ENCODE measurements around the gene XPC.

DNA sequence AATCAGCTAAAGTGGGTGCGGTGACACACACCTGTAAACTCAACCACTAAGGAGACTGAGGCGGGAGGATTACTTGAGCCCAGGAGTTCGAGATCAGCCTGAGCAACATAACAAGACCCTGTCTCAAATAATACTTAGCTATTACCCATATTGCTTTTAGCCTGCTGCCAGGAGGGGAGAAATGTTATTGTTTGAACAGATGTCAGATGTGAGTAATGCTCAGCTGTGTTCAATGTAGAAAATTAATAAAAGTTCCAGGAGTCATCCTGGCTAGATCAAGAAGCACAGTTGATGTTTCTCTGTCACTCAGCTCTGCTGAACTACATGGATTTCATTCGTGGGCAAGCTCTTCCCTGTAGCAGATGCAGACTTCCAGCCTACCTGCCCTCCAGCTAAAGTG lies 22.4 kb upstream of the XPC start:
- TF ChIP-seq, protein P1, sequence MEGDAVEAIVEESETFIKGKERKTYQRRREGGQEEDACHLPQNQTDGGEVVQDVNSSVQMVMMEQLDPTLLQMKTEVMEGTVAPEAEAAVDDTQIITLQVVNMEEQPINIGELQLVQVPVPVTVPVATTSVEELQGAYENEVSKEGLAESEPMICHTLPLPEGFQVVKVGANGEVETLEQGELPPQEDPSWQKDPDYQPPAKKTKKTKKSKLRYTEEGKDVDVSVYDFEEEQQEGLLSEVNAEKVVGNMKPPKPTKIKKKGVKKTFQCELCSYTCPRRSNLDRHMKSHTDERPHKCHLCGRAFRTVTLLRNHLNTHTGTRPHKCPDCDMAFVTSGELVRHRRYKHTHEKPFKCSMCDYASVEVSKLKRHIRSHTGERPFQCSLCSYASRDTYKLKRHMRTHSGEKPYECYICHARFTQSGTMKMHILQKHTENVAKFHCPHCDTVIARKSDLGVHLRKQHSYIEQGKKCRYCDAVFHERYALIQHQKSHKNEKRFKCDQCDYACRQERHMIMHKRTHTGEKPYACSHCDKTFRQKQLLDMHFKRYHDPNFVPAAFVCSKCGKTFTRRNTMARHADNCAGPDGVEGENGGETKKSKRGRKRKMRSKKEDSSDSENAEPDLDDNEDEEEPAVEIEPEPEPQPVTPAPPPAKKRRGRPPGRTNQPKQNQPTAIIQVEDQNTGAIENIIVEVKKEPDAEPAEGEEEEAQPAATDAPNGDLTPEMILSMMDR (IDR thresholded peaks at IDR 0.05; ENCODE audit: poor library complexity, severe bottlenecking) = no peak
- TF ChIP-seq POLR2AphosphoS5 (IDR thresholded peaks at IDR 0.05) = no peak
- TF ChIP-seq EZH2 (IDR thresholded peaks at IDR 0.05; ENCODE audit: borderline replicate concordance, insufficient read depth, low read length, poor library complexity, severe bottlenecking) = no peak
- TF ChIP-seq, protein P2, sequence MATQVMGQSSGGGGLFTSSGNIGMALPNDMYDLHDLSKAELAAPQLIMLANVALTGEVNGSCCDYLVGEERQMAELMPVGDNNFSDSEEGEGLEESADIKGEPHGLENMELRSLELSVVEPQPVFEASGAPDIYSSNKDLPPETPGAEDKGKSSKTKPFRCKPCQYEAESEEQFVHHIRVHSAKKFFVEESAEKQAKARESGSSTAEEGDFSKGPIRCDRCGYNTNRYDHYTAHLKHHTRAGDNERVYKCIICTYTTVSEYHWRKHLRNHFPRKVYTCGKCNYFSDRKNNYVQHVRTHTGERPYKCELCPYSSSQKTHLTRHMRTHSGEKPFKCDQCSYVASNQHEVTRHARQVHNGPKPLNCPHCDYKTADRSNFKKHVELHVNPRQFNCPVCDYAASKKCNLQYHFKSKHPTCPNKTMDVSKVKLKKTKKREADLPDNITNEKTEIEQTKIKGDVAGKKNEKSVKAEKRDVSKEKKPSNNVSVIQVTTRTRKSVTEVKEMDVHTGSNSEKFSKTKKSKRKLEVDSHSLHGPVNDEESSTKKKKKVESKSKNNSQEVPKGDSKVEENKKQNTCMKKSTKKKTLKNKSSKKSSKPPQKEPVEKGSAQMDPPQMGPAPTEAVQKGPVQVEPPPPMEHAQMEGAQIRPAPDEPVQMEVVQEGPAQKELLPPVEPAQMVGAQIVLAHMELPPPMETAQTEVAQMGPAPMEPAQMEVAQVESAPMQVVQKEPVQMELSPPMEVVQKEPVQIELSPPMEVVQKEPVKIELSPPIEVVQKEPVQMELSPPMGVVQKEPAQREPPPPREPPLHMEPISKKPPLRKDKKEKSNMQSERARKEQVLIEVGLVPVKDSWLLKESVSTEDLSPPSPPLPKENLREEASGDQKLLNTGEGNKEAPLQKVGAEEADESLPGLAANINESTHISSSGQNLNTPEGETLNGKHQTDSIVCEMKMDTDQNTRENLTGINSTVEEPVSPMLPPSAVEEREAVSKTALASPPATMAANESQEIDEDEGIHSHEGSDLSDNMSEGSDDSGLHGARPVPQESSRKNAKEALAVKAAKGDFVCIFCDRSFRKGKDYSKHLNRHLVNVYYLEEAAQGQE (IDR thresholded peaks at IDR 0.05; ENCODE audit: borderline replicate concordance) = no peak
- no peak for TF ChIP-seq RAD21 (conservative IDR thresholded peaks at IDR 0.05)
- no peak for TF ChIP-seq EP300 (conservative IDR thresholded peaks at IDR 0.05; ENCODE audit: poor library complexity, severe bottlenecking)
